Measurements from ENCODE around the gene ZNRD2.

Gene ZNRD2

GRCh38 chr11:65526744-65527143 lies 43.5 kb upstream of the ZNRD2 start:
- DNase-seq (ENCODE audit: extremely low read depth, low read depth) = no peak
- TF ChIP-seq, protein P1, sequence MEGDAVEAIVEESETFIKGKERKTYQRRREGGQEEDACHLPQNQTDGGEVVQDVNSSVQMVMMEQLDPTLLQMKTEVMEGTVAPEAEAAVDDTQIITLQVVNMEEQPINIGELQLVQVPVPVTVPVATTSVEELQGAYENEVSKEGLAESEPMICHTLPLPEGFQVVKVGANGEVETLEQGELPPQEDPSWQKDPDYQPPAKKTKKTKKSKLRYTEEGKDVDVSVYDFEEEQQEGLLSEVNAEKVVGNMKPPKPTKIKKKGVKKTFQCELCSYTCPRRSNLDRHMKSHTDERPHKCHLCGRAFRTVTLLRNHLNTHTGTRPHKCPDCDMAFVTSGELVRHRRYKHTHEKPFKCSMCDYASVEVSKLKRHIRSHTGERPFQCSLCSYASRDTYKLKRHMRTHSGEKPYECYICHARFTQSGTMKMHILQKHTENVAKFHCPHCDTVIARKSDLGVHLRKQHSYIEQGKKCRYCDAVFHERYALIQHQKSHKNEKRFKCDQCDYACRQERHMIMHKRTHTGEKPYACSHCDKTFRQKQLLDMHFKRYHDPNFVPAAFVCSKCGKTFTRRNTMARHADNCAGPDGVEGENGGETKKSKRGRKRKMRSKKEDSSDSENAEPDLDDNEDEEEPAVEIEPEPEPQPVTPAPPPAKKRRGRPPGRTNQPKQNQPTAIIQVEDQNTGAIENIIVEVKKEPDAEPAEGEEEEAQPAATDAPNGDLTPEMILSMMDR (IDR thresholded peaks at IDR 0.05; ENCODE audit: low read depth, low read length) = no peak

- TF ChIP-seq, protein P1 (IDR thresholded peaks at IDR 0.05; ENCODE audit: low read depth, low read length) = no peak
- no peak for DNase-seq (ENCODE audit: extremely low read depth, low read depth)
Observed at GRCh38 chr11:65528819-65529350, 41.4 kb upstream of the ZNRD2 start.

GRCh38 chr11:65529475-65530156 lies 40.7 kb upstream of the ZNRD2 start:
- DNase-seq (ENCODE audit: extremely low read depth, low read depth) = no peak
- TF ChIP-seq, protein P1 (IDR thresholded peaks at IDR 0.05; ENCODE audit: low read depth, low read length) = no peak

GRCh38 chr11:65530157-65530496 lies 40.1 kb upstream of the ZNRD2 start:
- DNase-seq (ENCODE audit: extremely low read depth, low read depth) = no peak
- TF ChIP-seq, protein P1 (IDR thresholded peaks at IDR 0.05; ENCODE audit: low read depth, low read length) = no peak; the same call in none of the 2 replicates

- DNase-seq (ENCODE audit: extremely low read depth, low read depth) = no peak
- TF ChIP-seq, protein P1 (IDR thresholded peaks at IDR 0.05; ENCODE audit: low read depth, low read length) = no peak
Observed at GRCh38 chr11:65532388-65533064, 37.8 kb upstream of the ZNRD2 start.

- TF ChIP-seq, protein P1 (IDR thresholded peaks at IDR 0.05; ENCODE audit: low read depth, low read length) = no peak
- no peak for DNase-seq (ENCODE audit: extremely low read depth, low read depth)
Observed at GRCh38 chr11:65535102-65535501, 35.2 kb upstream of the ZNRD2 start.

All from AG09319 (cell line).